ENCODE results near the gene TPX2.

DNA sequence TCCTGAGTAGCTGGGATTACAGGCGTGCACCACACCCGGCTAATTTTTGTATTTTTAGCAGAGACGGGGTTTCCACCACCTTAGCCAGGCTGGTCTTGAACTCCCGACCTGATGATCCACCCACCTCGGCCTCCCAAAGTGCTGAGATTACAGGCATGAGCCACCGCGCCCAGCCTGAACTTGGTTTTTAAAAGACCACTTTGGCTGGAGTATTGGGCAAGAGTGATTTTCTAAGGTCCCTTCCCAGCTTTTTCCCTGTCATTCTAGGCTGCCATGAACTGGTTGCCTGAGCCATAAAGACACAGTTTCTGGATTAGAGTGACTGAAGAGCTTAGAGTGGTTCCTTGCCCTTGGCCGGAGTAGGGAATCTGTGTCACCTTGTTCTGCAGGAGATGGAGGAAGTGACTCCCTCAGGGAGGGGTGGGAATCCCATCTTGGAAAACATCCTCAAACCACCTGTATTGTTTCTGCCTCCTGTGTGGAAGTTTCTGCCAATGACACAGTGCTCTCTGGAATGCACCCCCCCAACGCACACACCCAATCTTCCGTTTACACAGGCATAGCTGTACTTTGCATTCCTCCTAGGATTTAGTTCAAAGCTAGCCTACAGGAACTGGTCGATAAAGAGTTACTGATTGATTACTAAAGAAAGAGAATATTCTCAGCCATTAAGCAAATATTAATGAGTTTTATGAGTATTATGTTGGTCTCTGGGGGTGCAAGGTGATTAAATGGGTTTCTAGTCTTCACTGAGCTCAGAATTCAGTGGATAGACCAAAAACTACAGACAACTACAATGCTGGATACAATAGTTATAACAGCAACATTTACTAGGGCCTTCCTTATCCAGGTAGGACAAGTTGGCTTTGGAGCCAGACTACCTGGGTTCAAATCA, 34.6 kb upstream of the TPX2 start:
- TF ChIP-seq EZH2phosphoT487 (IDR thresholded peaks at IDR 0.05; ENCODE audit: insufficient read depth, low read depth) (no peak), EZH2 (IDR thresholded peaks at IDR 0.05; ENCODE audit: insufficient read depth, poor library complexity, severe bottlenecking) (no peak)
